Measurements from ENCODE around the gene QKI. TPM values are rescaled to one million over a fixed set of nuclear protein-coding genes. Genes with fewer than 3 reads are reported as not detected.

QKI gene
- total and polyA plus RNA-seq, 9 donors, result 44.6 to 151 (median 105) TPM

DNA sequence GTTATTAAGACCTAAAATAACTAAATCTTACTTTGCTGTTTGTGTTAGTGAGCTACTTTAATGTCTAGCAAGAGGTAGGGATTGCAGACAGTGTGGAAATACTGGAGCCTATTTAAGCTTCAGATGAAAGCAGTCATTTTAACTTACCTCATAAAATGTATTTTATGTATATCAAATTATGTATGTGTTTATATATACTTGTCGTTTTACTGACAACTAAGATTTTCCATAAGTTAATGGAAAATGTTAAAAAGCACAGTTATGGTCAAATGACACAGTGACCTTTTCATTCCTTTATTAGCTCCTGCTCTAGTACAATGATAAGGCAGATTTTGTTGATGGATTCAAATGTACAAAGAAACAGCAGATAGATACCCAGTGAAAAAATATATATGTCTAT lies 34.6 kb downstream of the QKI start:
- no peak overlapping the region for H3K4me3 ChIP-seq
- no peaks in the 10 kb centered on the region for H3K9me3 ChIP-seq
- WGBS, 3 donors, result 13 to 36% (median 19%) methylated on average over 1 of the region's 1 CpG
- TF ChIP-seq POLR2A (IDR thresholded peaks at IDR 0.05) (no peak), CTCF (IDR thresholded peaks at IDR 0.05) (no peak), EP300 (IDR thresholded peaks at IDR 0.05) (no peak)
- H3K27me3 ChIP-seq, result no peaks in the 10 kb centered on the region
- no peak overlapping the region for H3K27ac ChIP-seq
- intact Hi-C loops (cut with DNase I), result no loop called here
- DNase-seq, result no peak
- H3K4me1 ChIP-seq (ENCODE audit: insufficient read depth), result peaks cover 8% of the 10 kb centered on the region
- no peaks in the 10 kb centered on the region for H3K36me3 ChIP-seq

DNA sequence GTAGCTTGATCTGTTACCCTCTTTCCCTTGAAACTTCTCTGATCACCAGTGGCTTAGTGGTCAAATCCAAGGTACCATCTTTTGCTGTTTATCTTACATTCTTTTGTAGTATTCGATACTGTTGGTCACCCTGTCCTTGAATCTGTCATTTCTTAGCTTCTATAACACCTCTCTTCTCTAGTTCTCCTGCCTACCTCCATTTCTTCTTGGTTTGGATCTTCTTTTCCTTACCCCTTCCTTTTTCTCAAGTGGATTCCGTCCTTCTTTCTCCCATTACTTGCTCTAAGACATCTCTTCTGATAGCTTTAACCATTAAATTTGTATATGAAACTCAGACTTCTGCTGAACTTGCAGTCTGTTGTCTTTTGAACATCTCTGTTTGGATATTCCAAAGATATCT lies 39.9 kb downstream of the QKI start:
- intact Hi-C loops (cut with DNase I), result no loop called here
- H3K36me3 ChIP-seq, result no peaks in the 10 kb centered on the region
- no peaks in the 10 kb centered on the region for H3K27me3 ChIP-seq
- no peak overlapping the region for H3K27ac ChIP-seq
- no peak for DNase-seq
- H3K4me3 ChIP-seq, result no peak overlapping the region
- WGBS, 3 donors, result 94 to 99% (median 97%) methylated on average over 2 of the region's 2 CpGs
- H3K9me3 ChIP-seq, result no peaks in the 10 kb centered on the region
- peaks cover 7% of the 10 kb centered on the region for H3K4me1 ChIP-seq (ENCODE audit: insufficient read depth)
- no peak for TF ChIP-seq CTCF (IDR thresholded peaks at IDR 0.05)

- Histone ChIP-seq H3K27ac (no peak overlapping the region), H3K4me1 (ENCODE audit: insufficient read depth) (peaks cover 7% of the 10 kb centered on the region), H3K36me3 (no peaks in the 10 kb centered on the region), H3K4me3 (no peak overlapping the region), H3K9me3 (no peaks in the 10 kb centered on the region), H3K27me3 (no peaks in the 10 kb centered on the region)
- DNase-seq, result no peak
- intact Hi-C loops (cut with DNase I), result no loop called here
- TF ChIP-seq EP300 (IDR thresholded peaks at IDR 0.05) (no peak), CTCF (IDR thresholded peaks at IDR 0.05) (no peak), POLR2A (IDR thresholded peaks at IDR 0.05) (no peak)
Measured at GRCh38 chr6:163455552-163455951, 41.0 kb downstream of the QKI start.

DNA sequence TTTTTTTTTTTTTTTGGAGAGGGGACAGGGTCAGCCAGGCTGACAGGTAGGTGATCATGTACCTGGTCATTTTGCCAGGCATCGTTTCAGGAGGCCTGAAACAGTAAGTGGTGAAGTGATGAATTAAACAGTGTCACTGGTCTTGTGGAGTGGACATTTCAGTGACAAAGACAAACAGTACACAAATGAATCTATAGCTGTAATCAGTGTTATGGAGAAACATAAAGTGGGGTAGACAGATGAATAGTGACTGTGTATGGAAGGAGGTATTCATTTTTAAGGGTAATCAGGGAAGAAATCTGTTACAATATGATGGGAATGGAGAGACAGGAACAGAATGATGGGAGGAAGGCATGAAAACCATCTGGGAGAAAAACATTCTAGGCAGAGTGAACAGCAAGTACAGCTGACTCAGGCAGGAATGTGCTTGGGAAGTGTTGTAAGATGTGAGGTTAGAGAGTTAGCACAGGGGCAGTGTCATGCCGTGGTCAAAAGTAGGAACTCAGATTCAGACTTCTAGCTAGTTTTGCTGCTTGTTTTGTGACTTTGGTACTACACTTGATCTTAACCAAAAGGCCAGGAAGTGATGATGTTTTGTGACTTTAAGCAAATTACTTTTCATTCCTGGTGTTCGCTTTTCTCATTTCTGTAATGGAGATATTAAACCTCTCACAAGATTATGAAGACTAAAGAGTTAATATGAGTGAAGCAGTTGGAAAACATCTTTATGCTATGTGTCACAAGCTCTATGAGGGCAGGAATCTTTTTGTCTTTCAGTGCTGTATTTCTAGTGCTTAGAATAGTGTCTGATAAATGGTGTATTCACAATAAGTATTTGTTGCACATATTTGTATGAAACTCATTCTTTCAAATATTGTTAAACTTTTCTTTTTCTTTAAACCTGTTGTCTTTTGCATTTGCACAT lies 43.4 kb downstream of the QKI start:
- no peak overlapping the region for H3K27ac ChIP-seq
- H3K36me3 ChIP-seq, result no peaks in the 10 kb centered on the region
- 62 to 71% (median 67%) methylated on average over 3 of the region's 3 CpGs for WGBS, 3 donors
- H3K4me3 ChIP-seq, result no peak overlapping the region
- no peak for DNase-seq
- no peaks in the 10 kb centered on the region for H3K9me3 ChIP-seq
- H3K27me3 ChIP-seq, result no peaks in the 10 kb centered on the region
- intact Hi-C loops (cut with DNase I), result no loop called here
- TF ChIP-seq EP300 (IDR thresholded peaks at IDR 0.05), result no peak
- TF ChIP-seq CTCF (IDR thresholded peaks at IDR 0.05), result no peak
- TF ChIP-seq POLR2A (IDR thresholded peaks at IDR 0.05), result no peak
- peaks cover 7% of the 10 kb centered on the region for H3K4me1 ChIP-seq (ENCODE audit: insufficient read depth)

Measured in ovary (tissue), 9 donors.